Erythroblast (primary cell): ENCODE measurements around the gene DPRX.

Source experiments
- GATA1 ChIP-seq: IDR thresholded peaks from 2 replicates; pipeline ENCODE4 v1.6.1; 2011; ENCODE audit warnings: low read depth, mild to moderate bottlenecking, control low read depth, low read length, moderate library complexity
- POLR2A ChIP-seq: IDR thresholded peaks from 2 replicates; pipeline ENCODE4 v1.6.1; 2011; ENCODE audit warnings: mild to moderate bottlenecking, low read length

GRCh38 chr19:53621885-53622740 lies 9.7 kb upstream of the DPRX start:
- TF ChIP-seq POLR2A: no peak
- no peak for TF ChIP-seq GATA1
